Stimulated activated CD8-positive, alpha-beta memory T cell treated with anti-CD3 and anti-CD28 coated beads, Interleukin-12 subunit alpha, Interleukin-12 subunit beta, amount 100 ng/mL, for 4 hours (primary cell): ENCODE results near the gene PTPRC.

ENCODE experiments used
- DNase-seq: peaks from one replicate; pipeline ENCODE4 v3.0.0-alpha.2; 2020; ENCODE audit warnings: low read depth

Gene PTPRC

DNA sequence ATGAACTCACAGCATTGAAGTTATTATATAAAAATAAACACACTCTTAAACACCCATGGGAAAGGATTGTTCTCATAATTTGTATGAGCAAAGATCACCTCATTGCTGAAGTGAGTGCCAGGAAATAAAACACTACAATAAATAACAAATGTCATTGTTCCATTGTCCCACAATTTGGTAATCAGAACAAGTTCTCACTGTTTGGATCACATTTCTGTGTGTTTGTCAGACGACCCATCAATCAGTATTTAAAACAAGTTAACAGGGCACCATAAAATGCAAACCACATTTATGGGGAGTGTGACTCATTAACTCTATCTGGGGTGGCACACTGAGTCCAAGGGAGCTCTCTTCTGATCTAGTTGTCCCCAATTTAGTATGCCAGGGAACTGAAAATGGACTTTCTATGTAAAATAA, 124.5 kb downstream of the PTPRC start:
- DNase-seq: no peak

DNA sequence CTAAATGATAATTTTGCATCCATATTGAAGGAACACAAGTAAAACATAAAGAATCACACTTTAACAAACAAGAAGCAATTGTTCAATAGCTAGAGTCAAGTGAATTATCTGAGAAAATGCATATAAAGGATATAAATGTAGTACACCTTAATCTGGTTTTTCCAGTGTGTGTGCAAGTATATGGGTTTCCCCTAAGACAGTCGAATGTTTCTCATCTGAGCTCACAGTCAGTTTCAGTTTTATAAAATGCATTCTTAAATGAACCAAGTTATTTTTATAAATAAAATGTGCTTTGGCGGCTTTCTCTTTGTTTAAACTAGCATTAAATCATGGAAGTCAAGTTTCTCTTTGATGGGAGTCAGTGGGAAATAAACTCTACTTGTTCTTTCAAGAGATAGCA, 125.9 kb downstream of the PTPRC start:
- DNase-seq: no peak

GRCh38 chr1:198765416-198765815, 126.6 kb downstream of the PTPRC start:
- no peak for DNase-seq

- no peak for DNase-seq
Measured at GRCh38 chr1:198771563-198772153, 132.8 kb downstream of the PTPRC start.

- no peak for DNase-seq
Measured at GRCh38 chr1:198772626-198773025, 133.8 kb downstream of the PTPRC start.

- DNase-seq: no peak
Measured at GRCh38 chr1:198773030-198773429, 134.2 kb downstream of the PTPRC start.

DNA sequence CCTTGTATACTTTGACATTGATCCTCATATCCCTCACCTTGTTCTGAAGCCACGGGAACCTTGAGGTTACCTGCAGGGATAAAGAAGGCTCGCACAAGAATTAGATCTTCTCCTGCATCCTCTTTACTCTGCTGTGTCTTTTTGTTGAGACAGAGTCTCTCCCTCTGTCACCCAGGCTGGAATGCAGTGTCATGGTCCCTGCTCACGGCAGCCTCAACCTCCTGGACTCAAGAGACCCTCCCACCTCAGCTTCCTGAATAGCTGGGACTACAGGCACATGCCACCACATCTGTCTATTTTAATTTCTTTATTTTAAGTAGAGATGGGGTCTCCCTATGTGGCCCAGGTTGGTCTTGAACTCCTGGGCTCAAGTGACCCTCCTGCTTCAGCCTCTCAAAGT, 134.7 kb downstream of the PTPRC start:
- DNase-seq: no peak

DNA sequence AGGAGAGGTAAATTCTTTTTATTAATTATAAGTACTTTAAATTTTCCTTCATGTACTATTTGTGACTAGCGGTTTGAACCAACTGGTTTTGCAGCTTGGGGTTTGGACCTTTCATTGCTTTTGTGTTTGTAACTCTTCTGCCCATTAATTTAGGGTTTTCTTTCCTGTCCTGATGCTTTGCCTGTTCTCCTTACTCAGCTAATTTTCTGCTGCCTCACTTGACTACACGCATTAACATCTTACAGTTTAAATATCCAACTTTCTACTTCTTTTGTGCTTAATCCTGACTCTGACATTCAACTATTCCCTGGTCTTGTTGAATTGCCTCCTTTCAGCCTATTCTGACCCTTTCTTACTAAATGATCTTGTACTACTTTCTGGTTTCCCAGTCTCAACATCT, 135.6 kb downstream of the PTPRC start:
- no peak for DNase-seq

DNA sequence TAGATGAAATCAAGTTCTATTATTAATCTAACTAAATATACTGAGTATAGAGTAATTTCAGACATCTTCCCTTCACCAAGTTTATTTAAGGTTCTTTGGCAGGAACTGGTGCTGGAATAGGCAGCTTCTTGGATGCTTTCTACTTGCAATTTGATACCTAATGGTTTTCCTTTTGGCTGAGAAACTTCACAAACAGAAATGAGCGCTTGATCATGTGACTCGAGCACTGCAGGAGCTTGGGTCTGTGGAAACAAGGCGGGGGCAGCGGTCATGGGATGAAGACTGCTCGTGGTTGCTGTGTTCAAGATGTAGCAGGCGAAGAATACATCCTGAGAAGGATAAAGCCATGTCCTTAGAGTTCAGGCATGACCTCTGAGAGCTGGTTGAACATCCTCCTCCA, 136.8 kb downstream of the PTPRC start:
- DNase-seq: no peak

- DNase-seq: no peak
Measured at GRCh38 chr1:198776602-198777029, 137.8 kb downstream of the PTPRC start.

GRCh38 chr1:198778049-198778448, 139.2 kb downstream of the PTPRC start:
- DNase-seq: no peak

- no peak for DNase-seq
Measured at GRCh38 chr1:198780376-198780775, 141.5 kb downstream of the PTPRC start.

DNA sequence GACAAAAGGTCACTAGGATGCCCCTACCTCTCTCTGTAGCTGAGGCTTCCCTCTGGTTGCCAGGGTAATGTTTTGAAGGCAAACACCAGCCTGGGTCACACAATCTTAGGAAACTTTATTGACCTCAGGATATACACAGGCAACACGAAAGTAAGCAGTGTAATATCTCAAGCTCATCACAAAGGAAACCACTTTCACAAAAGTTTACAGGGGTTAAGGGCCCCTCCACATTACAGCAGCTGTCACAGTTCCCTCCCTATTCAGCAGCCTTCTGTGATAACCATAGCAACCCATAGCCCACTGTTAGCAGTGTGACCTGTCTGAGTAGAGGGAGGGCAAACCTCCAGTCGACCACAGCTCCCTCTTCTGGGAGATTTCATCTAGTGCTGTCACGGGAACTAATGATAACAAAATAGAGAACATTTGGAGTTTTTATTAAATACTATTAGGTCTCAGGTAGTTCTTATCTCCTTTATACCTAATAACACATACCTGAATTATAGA, 149.8 kb downstream of the PTPRC start:
- peak; percentile 9 for DNase-seq

DNA sequence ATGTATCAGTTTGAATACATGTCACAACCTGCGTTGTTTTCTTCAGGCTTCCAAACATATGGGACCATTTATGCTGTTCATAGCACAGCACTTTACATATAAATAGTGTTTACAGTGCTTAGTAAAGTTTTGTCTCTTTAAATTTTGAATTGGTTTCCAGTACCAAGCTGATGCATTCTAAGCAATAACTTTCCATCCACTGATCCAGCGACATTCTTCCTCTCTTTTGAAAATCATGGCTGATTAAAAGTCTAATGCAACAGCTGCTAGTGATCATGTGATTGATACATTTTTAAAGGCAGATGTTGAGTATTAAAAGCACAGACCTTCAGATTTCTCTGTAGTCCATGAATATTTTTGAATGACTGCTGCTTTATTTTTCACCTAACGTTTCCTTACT, 154.9 kb downstream of the PTPRC start:
- DNase-seq: no peak

DNA sequence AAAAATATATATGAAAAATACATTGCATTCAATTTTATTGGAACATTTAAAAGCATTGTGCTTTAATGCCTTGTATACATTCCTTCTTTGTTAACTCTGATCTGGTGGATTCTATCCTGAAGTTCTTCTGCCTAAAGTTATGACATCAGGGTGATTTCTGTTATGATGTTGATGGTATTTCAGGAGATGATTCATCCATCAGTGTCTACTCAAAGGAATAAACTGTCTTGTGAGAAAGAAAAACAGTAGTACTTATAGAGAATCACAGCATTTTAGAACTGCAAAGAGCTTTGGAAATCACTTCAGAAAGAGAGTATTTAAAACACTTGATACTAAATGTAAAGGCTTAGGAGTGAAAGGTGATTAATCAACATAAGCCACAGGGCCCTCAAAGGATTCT, 155.7 kb downstream of the PTPRC start:
- DNase-seq: no peak

- no peak for DNase-seq
Measured at GRCh38 chr1:198797656-198798055, 158.8 kb downstream of the PTPRC start.

DNA sequence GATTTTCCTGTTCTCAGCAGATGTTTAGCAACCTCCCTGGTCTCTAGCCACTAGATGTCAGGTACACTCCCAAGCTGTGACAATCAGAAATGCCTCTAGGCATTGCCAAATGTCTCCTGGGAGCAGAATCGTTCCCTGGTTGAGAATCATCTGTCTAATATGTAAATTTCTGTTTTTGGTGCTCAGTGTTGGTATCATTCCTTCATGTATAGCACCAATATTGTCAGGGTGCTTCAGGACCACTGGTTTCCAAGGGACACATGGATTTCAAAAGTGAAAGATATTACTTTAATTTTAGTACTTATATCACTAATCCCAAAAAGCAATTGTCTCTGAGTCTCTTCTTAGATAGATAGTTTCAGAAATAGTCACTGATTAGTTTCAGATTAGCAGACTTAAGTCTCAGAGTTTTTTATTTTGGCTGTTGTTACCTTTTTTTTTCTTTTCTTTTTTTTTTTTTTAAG, 160.1 kb downstream of the PTPRC start:
- no peak for DNase-seq

- DNase-seq: no peak
Measured at GRCh38 chr1:198805498-198806151, 166.8 kb downstream of the PTPRC start.

GRCh38 chr1:198806861-198807260, 168.0 kb downstream of the PTPRC start:
- no peak for DNase-seq
